Hematopoietic multipotent progenitor cell treated with erythropoietin and hydrocortisone succinate and interleukin-3 and kit ligand, for 17 days (in vitro differentiated cells): ENCODE measurements around the gene PARD3B.

Source experiments
- DNase-seq: peaks from one replicate; pipeline ENCODE4 v3.0.0-alpha.2; 2015; ENCODE audit warnings: low spot score

Gene PARD3B

GRCh38 chr2:204662956-204663355, 117.7 kb downstream of the PARD3B start:
- no peak for DNase-seq

- no peak for DNase-seq
Measured at GRCh38 chr2:204663816-204664425, 118.6 kb downstream of the PARD3B start.

DNA sequence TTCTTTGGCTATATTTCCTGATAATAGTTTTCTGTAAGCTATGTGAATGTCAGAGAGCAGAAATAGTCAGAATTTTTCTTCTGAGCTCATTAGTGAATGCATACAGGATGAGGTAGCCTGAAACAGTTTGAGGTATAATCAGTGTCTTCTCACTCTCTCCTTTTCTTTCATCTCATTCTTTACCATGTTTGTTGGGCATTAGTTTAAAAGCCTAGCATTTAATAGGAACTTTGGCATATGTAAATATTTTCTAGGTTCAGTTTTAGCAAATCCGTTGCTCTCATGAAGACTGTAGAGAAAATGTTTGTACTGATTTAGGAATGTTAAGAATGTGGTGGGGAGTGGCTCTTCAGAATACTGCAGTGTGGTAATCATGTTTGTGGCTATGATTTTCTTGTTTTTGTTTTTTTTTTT, 119.4 kb downstream of the PARD3B start:
- DNase-seq = no peak

- DNase-seq = no peak
Measured at GRCh38 chr2:204665207-204665606, 119.9 kb downstream of the PARD3B start.

GRCh38 chr2:204665771-204666170, 120.5 kb downstream of the PARD3B start:
- DNase-seq = no peak

GRCh38 chr2:204667990-204668389, 122.7 kb downstream of the PARD3B start:
- DNase-seq = no peak

- DNase-seq = no peak
Measured at GRCh38 chr2:204669382-204669781, 124.1 kb downstream of the PARD3B start.

DNA sequence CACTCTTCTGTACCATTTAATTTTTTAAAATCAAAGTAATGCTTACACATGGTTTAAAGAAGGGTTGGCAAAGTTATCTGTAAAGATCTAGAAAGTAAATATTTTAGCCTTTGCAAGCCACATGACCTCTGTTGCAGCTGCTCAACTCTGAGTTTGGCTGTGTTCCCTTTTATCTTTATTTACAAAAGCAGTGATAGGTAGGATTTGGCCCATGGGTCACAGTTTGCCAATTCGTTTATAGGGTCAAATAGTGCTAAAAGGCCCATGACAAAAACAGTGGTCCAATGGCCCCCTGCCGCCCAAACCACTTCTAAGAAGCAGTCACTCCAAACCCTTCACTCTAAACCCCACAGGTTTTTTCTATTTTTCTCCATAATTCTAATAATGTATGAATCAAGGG, 124.8 kb downstream of the PARD3B start:
- no peak for DNase-seq

DNA sequence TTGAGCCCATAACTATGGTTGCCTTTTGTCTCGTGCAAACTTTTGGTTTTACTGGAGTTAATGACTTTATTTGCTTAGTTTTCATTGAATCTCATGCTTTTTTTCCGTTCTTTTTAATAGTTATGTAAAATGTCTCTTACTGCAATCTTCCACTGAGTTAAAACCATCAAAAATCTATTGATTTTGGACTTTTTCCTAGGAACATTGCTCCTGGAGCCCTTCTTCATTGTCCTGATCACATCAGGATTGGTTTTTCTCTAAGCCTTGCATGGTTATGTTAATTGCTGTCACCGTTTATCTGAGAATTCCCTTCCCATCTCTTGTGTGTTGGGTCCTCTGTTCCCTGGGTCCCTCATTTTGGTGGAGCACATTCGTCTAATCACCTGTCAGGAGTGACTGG, 125.5 kb downstream of the PARD3B start:
- no peak for DNase-seq

GRCh38 chr2:204672772-204673171, 127.5 kb downstream of the PARD3B start:
- no peak for DNase-seq

GRCh38 chr2:204673877-204674276, 128.6 kb downstream of the PARD3B start:
- DNase-seq = no peak

GRCh38 chr2:204678031-204678430, 132.8 kb downstream of the PARD3B start:
- no peak for DNase-seq

GRCh38 chr2:204680576-204680975, 135.3 kb downstream of the PARD3B start:
- DNase-seq = no peak

DNA sequence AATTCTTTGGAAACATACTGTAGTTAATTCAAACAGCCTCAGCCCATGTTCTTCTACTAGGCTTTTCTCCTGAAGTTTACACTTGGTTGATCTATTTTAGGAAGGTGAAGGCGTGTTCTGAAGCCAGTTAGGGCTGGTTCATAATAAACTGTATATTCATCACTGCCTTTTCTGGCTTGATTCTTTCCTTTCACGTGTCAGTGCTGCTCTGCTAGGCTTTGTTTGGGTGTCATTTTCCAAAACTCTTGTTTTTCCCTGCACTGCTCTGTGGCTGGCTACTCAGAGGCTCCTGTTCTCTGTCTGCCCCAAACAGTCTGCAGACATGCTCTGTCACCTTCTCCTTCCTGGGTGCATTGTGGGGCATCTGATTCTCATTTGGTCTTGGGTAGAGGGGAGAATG, 136.1 kb downstream of the PARD3B start:
- DNase-seq = no peak

- DNase-seq = no peak
Measured at GRCh38 chr2:204683384-204683783, 138.1 kb downstream of the PARD3B start.

DNA sequence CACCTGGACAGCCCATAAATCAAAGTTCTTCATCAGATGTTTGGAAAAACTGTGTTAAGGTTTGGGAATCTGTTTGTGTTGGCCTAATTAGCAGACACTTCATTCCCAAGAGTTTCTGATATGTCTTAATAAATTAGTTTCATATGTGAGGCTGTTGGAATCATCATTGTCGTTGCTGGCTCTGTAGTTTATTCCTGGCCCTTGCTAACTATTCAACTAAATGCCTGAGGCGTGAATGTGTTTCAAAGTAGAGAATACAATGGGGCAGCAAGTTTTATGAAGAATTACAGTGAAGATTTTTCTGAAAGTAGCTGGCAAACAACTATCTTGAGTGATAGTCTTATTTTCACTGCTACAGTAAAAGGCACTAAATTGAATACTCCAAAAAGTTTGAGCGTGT, 141.1 kb downstream of the PARD3B start:
- no peak for DNase-seq

GRCh38 chr2:204687776-204688175, 142.5 kb downstream of the PARD3B start:
- no peak for DNase-seq

DNA sequence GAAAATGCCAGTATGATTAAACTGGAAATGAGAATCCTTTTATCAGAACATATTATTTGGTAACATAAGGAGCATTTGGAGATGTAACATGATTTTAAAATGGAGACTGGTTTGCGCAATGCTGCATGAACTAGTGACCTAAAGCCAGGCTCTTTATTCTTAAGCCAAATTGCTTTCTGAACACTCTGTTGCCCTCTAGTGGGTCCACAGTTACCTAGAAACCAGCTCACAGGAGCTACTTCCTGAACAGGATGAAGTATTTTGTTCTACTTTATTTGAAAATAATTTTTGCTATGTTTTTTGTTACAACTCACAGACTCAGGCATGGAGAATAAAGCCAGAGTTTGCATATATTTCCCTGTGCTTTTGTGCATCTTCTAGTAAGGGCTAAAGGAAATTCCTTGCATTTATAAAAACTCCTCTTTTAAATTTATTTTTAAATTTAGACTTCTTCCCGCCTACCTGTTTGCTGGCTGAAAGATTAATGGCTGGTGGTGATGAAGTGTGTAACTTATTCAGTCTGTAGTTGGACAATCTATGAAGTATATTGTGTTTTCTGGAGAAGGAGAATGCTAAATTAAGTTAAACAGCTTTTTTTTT, 146.7 kb downstream of the PARD3B start:
- DNase-seq = no peak

GRCh38 chr2:204692790-204693189, 147.5 kb downstream of the PARD3B start:
- no peak for DNase-seq

DNA sequence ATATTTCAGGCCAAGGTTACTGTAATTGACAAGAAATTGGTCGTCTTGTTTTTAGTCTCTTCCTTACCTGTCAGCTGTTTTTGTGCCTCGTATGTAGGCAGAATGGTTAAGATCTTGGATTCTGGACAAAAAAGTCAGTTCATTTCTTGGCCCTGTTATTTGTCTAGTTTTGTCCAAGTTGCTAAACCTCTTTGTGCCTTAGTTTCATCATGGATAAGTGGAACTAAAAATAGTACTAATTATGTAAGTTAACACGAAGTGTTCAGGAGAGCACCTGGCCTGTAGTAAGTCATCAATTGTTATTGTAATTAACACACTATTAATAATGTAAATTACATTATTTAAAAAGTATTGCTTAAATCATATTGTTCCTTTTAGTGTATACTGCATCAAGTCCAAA, 148.0 kb downstream of the PARD3B start:
- DNase-seq = no peak

GRCh38 chr2:204695506-204695905, 150.2 kb downstream of the PARD3B start:
- no peak for DNase-seq

GRCh38 chr2:204696124-204696523, 150.8 kb downstream of the PARD3B start:
- DNase-seq = no peak

DNA sequence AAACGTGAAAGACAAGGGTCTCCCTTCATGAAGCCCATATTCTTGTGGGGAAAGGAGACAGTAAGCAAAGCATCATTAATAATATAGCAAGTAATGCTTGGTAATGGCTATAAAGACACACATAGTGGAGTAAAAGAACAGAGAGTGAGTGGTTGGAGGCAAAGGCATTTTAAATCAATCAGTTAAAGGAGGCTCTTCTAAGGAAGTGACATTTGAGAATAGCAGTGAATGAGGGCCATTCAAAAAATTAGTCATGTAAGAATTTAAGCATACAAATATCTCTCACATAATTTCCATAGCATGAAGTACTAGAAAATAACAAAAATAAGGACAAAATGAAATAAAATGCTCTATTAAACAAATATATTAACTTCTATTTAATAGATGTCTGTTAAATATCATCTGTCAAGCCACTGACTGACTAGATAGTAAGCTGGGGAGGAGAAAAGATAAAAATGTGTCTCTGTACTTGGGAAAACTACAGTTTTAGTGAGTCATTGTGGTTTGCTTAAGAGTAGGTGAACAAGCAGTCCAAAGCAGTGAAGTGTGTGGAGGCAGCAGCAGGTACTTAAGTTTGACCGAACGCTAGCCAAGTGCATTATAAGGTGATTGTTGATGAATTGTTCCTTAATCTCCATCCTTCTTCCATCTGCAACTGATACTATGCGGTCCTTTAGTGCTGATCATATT, 160.1 kb downstream of the PARD3B start:
- DNase-seq = no peak

GRCh38 chr2:204706939-204707338, 161.7 kb downstream of the PARD3B start:
- DNase-seq = no peak
